HEK293 (cell line): ENCODE measurements around the gene MRPS18B.
A peak's percentile ranks its signal among the peaks of the same experiment; 100 is the strongest.

ENCODE experiments used
- CTCF ChIA-PET: fragments of 350-600 bp; formaldehyde crosslinking; extraction: SDS; loops from one replicate; lab custom pipeline; 2021; ENCODE audit warnings: antibody characterized with exemption; lab: Yijun Ruan, JAX
- POLR2A ChIA-PET: fragments of 300-600 bp; formaldehyde crosslinking; extraction: SDS; loops from one replicate; lab custom pipeline; 2020; ENCODE audit warnings: antibody characterized with exemption, inconsistent platforms; lab: Yijun Ruan, JAX
- H3K27ac ChIP-seq: fragments of 200-500 bp; sonication (Bioruptor generic); 2 replicates; pipeline ENCODE4 v1.5.1; 2014; ENCODE audit warnings: low read depth, low read length, control low read depth, inconsistent platforms; ENCODE audit errors: extremely low read depth
- H3K36me3 ChIP-seq, 2 experiments: fragments of 200-500 bp in 1 of 2; sonication (Bioruptor generic) in 1 of 2; 1 replicate in 1 of 2; 2 replicates in 1 of 2; pipeline ENCODE4 v1.5.1; 2014 to 2017; ENCODE audit warnings: inconsistent platforms in 2 of 2, low read length in 2 of 2; ENCODE audit not compliant: control insufficient read depth in 2 of 2, insufficient read depth in 1 of 2
- H3K4me1 ChIP-seq: fragments of 200-500 bp; sonication (Bioruptor generic); 2 replicates; pipeline ENCODE4 v1.5.1; 2014; ENCODE audit warnings: mild to moderate bottlenecking, low read length, inconsistent platforms; ENCODE audit not compliant: control insufficient read depth, insufficient read depth
- H3K4me3 ChIP-seq: 2 replicates; pipeline ENCODE4 v1.5.1; 2011; ENCODE audit warnings: low read depth, mild to moderate bottlenecking, control low read depth, low read length, moderate library complexity
- H3K9me3 ChIP-seq: fragments of 200-500 bp; sonication (Bioruptor generic); 2 replicates; pipeline ENCODE4 v1.5.1; 2014; ENCODE audit warnings: low read depth, low read length, inconsistent platforms; ENCODE audit not compliant: control insufficient read depth, insufficient read depth
- EGR2 ChIP-seq: fragments of 450-650 bp; formaldehyde crosslinking; IDR thresholded peaks from 2 replicates; pipeline ENCODE4 v1.5.1; 2016; ENCODE audit warnings: low read depth, missing biosample characterization, missing genetic modification characterization
- KLF16 ChIP-seq: fragments of 450-650 bp; formaldehyde crosslinking; IDR thresholded peaks from 2 replicates; pipeline ENCODE4 v1.5.1; 2017; ENCODE audit warnings: missing biosample characterization, missing genetic modification characterization
- SP7 ChIP-seq: fragments of 450-650 bp; formaldehyde crosslinking; IDR thresholded peaks from 2 replicates; pipeline ENCODE4 v1.5.1; 2016; ENCODE audit warnings: missing biosample characterization, missing genetic modification characterization
- YY2 ChIP-seq: fragments of 450-650 bp; formaldehyde crosslinking; IDR thresholded peaks from 2 replicates; pipeline ENCODE4 v1.5.1; 2016; ENCODE audit warnings: missing biosample characterization, missing genetic modification characterization
- ZFHX2 ChIP-seq: fragments of 450-650 bp; formaldehyde crosslinking; conservative IDR thresholded peaks from 2 replicates; pipeline ENCODE4 v1.5.1; 2016; ENCODE audit warnings: missing biosample characterization, missing genetic modification characterization
- ZNF114 ChIP-seq: fragments of 450-650 bp; formaldehyde crosslinking; IDR thresholded peaks from 2 replicates; pipeline ENCODE4 v1.5.0; 2017; ENCODE audit warnings: missing biosample characterization, missing genetic modification characterization
- ZNF132 ChIP-seq: fragments of 450-650 bp; formaldehyde crosslinking; IDR thresholded peaks from 2 replicates; pipeline ENCODE4 v1.5.1; 2017; ENCODE audit warnings: missing biosample characterization, missing genetic modification characterization, borderline replicate concordance
- ZNF140 ChIP-seq: fragments of 450-650 bp; formaldehyde crosslinking; IDR thresholded peaks from 2 replicates; pipeline ENCODE4 v1.5.1; 2016; ENCODE audit warnings: missing biosample characterization, missing genetic modification characterization
- ZNF146 ChIP-seq: fragments of 450-650 bp; formaldehyde crosslinking; IDR thresholded peaks from 2 replicates; pipeline ENCODE4 v1.5.1; 2016; ENCODE audit warnings: missing biosample characterization, missing genetic modification characterization
- ZNF274 ChIP-seq, 2 experiments: fragments of 200-500 bp in 1 of 2; fragments of 450-650 bp in 1 of 2; sonication (Bioruptor generic) in 1 of 2; formaldehyde crosslinking in 1 of 2; IDR thresholded peaks; 2 replicates each; pipeline versions ENCODE4 v1.5.1 to v1.6.1; 2014 to 2016; ENCODE audit warnings: borderline replicate concordance in 1 of 2, inconsistent platforms in 1 of 2, low read length in 1 of 2, missing biosample characterization in 1 of 2, missing genetic modification characterization in 1 of 2
- ZNF324 ChIP-seq: fragments of 450-650 bp; formaldehyde crosslinking; IDR thresholded peaks from 2 replicates; pipeline ENCODE4 v1.5.1; 2016; ENCODE audit warnings: missing biosample characterization, missing genetic modification characterization
- ZNF341 ChIP-seq: fragments of 450-650 bp; formaldehyde crosslinking; IDR thresholded peaks from 2 replicates; pipeline ENCODE4; 2016; ENCODE audit warnings: low read depth, missing biosample characterization, missing genetic modification characterization
- ZNF391 ChIP-seq: fragments of 450-650 bp; formaldehyde crosslinking; IDR thresholded peaks from 2 replicates; pipeline ENCODE4 v1.5.1; 2016; ENCODE audit warnings: low read depth, missing biosample characterization, missing genetic modification characterization, borderline replicate concordance
- ZNF423 ChIP-seq: fragments of 450-650 bp; formaldehyde crosslinking; IDR thresholded peaks from 2 replicates; pipeline ENCODE4 v1.5.1; 2016; ENCODE audit warnings: missing biosample characterization, missing genetic modification characterization
- TF ChIP-seq, protein P1 (sequence below): fragments of 450-650 bp; formaldehyde crosslinking; IDR thresholded peaks from 2 replicates; pipeline ENCODE4 v1.5.1; 2016; ENCODE audit warnings: missing biosample characterization, missing genetic modification characterization
- TF ChIP-seq, protein P2 (sequence below): fragments of 450-650 bp; formaldehyde crosslinking; IDR thresholded peaks from 2 replicates; pipeline ENCODE4 v1.5.1; 2016; ENCODE audit warnings: missing biosample characterization, missing genetic modification characterization, borderline replicate concordance
- TF ChIP-seq, protein P3 (sequence below): fragments of 450-650 bp; formaldehyde crosslinking; IDR thresholded peaks from 2 replicates; pipeline ENCODE4 v1.5.1; 2016; ENCODE audit warnings: missing biosample characterization, missing genetic modification characterization
- TF ChIP-seq, protein P4 (sequence below): fragments of 450-650 bp; IDR thresholded peaks from 2 replicates; pipeline ENCODE4 v1.5.1; 2018; ENCODE audit warnings: missing biosample characterization, missing genetic modification characterization
- TF ChIP-seq, protein P5 (sequence below): IDR thresholded peaks from 2 replicates; pipeline ENCODE4 v1.6.1; 2011; ENCODE audit warnings: mild to moderate bottlenecking, low read depth, low read length, borderline replicate concordance

The MRPS18B gene

DNA sequence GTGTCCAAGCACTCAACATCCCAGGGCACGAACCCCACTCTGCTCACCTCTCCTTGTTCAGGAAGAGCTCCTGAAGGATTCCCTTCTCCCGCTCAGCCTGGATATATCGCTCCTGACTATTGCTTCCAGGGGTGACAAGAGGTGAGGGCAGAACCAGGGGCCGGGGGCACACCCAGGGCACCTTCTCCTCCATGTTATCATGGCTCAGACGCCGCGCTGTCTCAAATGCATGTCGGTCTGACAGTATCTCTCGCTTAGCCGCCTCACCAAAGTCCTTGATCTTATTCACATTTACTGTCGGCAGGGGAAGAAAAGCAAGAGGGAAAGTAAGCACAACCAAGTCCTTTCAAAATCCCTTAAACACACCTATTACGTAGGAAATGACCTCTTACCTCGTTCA, 13.7 kb upstream of the MRPS18B start:
- 0 out of 2 replicates have a peak overlapping the region, but pooled peaks have one; percentile 20 for H3K27ac ChIP-seq
- no peaks in the 10 kb centered on the region for H3K4me1 ChIP-seq
- H3K4me3 ChIP-seq, result no peak overlapping the region
- no peaks in the 10 kb centered on the region for H3K9me3 ChIP-seq
- peaks cover 74 to 92% of the 10 kb centered on the region in 2 experiments for H3K36me3 ChIP-seq
- POLR2A ChIA-PET, result interaction anchor here (1.0 to 14.9 kb wide), 3 partner anchors 10 to 127 kb away, joined by 3 to 197 read pairs (median 5); no protein-coding TSS in a partner anchor
- CTCF ChIA-PET, result interaction anchor here (0.6 to 1.9 kb wide), 4 partner anchors 8 to 208 kb away, joined by 3 to 4 read pairs (median 4); no protein-coding TSS in a partner anchor
- TF ChIP-seq ZNF391 (tag by site-specific recombination), result no peak
- TF ChIP-seq ZFHX2 (tag by site-specific recombination), result no peak
- TF ChIP-seq, protein P1, sequence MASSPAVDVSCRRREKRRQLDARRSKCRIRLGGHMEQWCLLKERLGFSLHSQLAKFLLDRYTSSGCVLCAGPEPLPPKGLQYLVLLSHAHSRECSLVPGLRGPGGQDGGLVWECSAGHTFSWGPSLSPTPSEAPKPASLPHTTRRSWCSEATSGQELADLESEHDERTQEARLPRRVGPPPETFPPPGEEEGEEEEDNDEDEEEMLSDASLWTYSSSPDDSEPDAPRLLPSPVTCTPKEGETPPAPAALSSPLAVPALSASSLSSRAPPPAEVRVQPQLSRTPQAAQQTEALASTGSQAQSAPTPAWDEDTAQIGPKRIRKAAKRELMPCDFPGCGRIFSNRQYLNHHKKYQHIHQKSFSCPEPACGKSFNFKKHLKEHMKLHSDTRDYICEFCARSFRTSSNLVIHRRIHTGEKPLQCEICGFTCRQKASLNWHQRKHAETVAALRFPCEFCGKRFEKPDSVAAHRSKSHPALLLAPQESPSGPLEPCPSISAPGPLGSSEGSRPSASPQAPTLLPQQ, result no peak
- no peak for TF ChIP-seq ZNF140
- TF ChIP-seq, protein P2, sequence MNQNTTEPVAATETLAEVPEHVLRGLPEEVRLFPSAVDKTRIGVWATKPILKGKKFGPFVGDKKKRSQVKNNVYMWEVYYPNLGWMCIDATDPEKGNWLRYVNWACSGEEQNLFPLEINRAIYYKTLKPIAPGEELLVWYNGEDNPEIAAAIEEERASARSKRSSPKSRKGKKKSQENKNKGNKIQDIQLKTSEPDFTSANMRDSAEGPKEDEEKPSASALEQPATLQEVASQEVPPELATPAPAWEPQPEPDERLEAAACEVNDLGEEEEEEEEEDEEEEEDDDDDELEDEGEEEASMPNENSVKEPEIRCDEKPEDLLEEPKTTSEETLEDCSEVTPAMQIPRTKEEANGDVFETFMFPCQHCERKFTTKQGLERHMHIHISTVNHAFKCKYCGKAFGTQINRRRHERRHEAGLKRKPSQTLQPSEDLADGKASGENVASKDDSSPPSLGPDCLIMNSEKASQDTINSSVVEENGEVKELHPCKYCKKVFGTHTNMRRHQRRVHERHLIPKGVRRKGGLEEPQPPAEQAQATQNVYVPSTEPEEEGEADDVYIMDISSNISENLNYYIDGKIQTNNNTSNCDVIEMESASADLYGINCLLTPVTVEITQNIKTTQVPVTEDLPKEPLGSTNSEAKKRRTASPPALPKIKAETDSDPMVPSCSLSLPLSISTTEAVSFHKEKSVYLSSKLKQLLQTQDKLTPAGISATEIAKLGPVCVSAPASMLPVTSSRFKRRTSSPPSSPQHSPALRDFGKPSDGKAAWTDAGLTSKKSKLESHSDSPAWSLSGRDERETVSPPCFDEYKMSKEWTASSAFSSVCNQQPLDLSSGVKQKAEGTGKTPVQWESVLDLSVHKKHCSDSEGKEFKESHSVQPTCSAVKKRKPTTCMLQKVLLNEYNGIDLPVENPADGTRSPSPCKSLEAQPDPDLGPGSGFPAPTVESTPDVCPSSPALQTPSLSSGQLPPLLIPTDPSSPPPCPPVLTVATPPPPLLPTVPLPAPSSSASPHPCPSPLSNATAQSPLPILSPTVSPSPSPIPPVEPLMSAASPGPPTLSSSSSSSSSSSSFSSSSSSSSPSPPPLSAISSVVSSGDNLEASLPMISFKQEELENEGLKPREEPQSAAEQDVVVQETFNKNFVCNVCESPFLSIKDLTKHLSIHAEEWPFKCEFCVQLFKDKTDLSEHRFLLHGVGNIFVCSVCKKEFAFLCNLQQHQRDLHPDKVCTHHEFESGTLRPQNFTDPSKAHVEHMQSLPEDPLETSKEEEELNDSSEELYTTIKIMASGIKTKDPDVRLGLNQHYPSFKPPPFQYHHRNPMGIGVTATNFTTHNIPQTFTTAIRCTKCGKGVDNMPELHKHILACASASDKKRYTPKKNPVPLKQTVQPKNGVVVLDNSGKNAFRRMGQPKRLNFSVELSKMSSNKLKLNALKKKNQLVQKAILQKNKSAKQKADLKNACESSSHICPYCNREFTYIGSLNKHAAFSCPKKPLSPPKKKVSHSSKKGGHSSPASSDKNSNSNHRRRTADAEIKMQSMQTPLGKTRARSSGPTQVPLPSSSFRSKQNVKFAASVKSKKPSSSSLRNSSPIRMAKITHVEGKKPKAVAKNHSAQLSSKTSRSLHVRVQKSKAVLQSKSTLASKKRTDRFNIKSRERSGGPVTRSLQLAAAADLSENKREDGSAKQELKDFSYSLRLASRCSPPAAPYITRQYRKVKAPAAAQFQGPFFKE, result no peak
- TF ChIP-seq ZNF324, result no peak
- TF ChIP-seq SP7 (tag by site-specific recombination), result no peak
- TF ChIP-seq KLF16 (tag by site-specific recombination), result no peak
- no peak for TF ChIP-seq ZNF132
- no peak for TF ChIP-seq ZNF341 (tag by site-specific recombination)
- TF ChIP-seq, protein P3, sequence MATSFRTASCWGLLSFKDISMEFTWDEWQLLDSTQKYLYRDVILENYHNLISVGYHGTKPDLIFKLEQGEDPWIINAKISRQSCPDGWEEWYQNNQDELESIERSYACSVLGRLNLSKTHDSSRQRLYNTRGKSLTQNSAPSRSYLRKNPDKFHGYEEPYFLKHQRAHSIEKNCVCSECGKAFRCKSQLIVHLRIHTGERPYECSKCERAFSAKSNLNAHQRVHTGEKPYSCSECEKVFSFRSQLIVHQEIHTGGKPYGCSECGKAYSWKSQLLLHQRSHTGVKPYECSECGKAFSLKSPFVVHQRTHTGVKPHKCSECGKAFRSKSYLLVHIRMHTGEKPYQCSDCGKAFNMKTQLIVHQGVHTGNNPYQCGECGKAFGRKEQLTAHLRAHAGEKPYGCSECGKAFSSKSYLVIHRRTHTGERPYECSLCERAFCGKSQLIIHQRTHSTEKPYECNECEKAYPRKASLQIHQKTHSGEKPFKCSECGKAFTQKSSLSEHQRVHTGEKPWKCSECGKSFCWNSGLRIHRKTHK (tag by site-specific recombination), result no peak
- TF ChIP-seq ZNF114 (tag by site-specific recombination), result no peak
- TF ChIP-seq, protein P4, sequence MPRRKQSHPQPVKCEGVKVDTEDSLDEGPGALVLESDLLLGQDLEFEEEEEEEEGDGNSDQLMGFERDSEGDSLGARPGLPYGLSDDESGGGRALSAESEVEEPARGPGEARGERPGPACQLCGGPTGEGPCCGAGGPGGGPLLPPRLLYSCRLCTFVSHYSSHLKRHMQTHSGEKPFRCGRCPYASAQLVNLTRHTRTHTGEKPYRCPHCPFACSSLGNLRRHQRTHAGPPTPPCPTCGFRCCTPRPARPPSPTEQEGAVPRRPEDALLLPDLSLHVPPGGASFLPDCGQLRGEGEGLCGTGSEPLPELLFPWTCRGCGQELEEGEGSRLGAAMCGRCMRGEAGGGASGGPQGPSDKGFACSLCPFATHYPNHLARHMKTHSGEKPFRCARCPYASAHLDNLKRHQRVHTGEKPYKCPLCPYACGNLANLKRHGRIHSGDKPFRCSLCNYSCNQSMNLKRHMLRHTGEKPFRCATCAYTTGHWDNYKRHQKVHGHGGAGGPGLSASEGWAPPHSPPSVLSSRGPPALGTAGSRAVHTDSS (tag by site-specific recombination), result no peak
- no peak for TF ChIP-seq YY2 (tag by site-specific recombination)
- no peak for TF ChIP-seq ZNF274 (IDR thresholded peaks at IDR 0.05; ENCODE audit: low read length)
- TF ChIP-seq ZNF274 (tag by site-specific recombination; IDR thresholded peaks at IDR 0.05; ENCODE audit: borderline replicate concordance), result no peak
- TF ChIP-seq EGR2, result no peak
- no peak for TF ChIP-seq ZNF146 (tag by site-specific recombination)
- TF ChIP-seq, protein P5, sequence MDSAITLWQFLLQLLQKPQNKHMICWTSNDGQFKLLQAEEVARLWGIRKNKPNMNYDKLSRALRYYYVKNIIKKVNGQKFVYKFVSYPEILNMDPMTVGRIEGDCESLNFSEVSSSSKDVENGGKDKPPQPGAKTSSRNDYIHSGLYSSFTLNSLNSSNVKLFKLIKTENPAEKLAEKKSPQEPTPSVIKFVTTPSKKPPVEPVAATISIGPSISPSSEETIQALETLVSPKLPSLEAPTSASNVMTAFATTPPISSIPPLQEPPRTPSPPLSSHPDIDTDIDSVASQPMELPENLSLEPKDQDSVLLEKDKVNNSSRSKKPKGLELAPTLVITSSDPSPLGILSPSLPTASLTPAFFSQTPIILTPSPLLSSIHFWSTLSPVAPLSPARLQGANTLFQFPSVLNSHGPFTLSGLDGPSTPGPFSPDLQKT, result no peak
- TF ChIP-seq ZNF423 (tag by site-specific recombination), result no peak
